Spleen (tissue), 11 donors: ENCODE data around the gene MUSK. TPM values are rescaled to one million over a fixed set of nuclear protein-coding genes. Genes with fewer than 3 reads are reported as not detected.

Experiments
- DNase-seq: peaks from one replicate; pipeline ENCODE4 v3.0.0-alpha.2; 2020
- H3K27ac ChIP-seq, 8 donors: fragments of 200-600 bp; sonication (generic) in 7 of 8; 1 replicate in 4 of 8; 2 replicates in 4 of 8; pipeline versions ENCODE4 v1.5.0 to v1.8.0; 2016 to 2021; ENCODE audit warnings: inconsistent platforms in 4 of 8, mild to moderate bottlenecking in 4 of 8, moderate library complexity in 1 of 8
- H3K27me3 ChIP-seq, 7 donors: fragments of 200-600 bp; sonication (generic) in 6 of 7; replicated peaks in 1 of 7; 1 replicate in 4 of 7; 2 replicates in 3 of 7; pipeline versions ENCODE4 v1.5.0 to v1.8.0; 2016 to 2021; ENCODE audit warnings: inconsistent platforms in 3 of 7, mild to moderate bottlenecking in 1 of 7
- H3K36me3 ChIP-seq, 6 donors: fragments of 200-600 bp; sonication (generic) in 5 of 6; 1 replicate in 4 of 6; 2 replicates in 2 of 6; pipeline versions ENCODE4 v1.5.0 to v1.8.0; 2016 to 2021; ENCODE audit warnings: inconsistent platforms in 2 of 6
- H3K4me1 ChIP-seq, 6 donors: fragments of 200-600 bp; sonication (generic) in 5 of 6; 1 replicate in 3 of 6; 2 replicates in 3 of 6; pipeline versions ENCODE4 v1.5.0 to v1.8.0; 2016 to 2021; ENCODE audit warnings: inconsistent platforms in 3 of 6
- H3K4me3 ChIP-seq, 8 donors: fragments of 200-600 bp; sonication (generic) in 7 of 8; 1 replicate in 4 of 8; 2 replicates in 4 of 8; pipeline versions ENCODE4 v1.5.0 to v1.8.0; 2016 to 2021; ENCODE audit warnings: inconsistent platforms in 4 of 8, mild to moderate bottlenecking in 4 of 8, moderate library complexity in 2 of 8
- H3K9me3 ChIP-seq, 8 donors: fragments of 200-600 bp; sonication (generic) in 7 of 8; 1 replicate in 4 of 8; 2 replicates in 4 of 8; pipeline versions ENCODE4 v1.5.0 to v1.8.0; 2016 to 2021; ENCODE audit warnings: inconsistent platforms in 4 of 8
- CTCF ChIP-seq, 11 experiments: fragments of 200-600 bp in 7 of 11; fragments of 450-650 bp in 4 of 11; sonication (generic) in 4 of 11; IDR thresholded peaks in 8 of 11; conservative IDR thresholded peaks in 3 of 11; 1 replicate in 7 of 11; 2 replicates in 4 of 11; pipeline versions ENCODE4 v1.4.0 to v1.8.0; 2016 to 2021; ENCODE audit warnings: antibody characterized with exemption in 11 of 11, inconsistent platforms in 4 of 11, mild to moderate bottlenecking in 1 of 11
- POLR2A ChIP-seq, 3 donors: fragments of 450-650 bp; IDR thresholded peaks; one replicate each; pipeline ENCODE4 v1.5.1; 2017; ENCODE audit warnings: antibody characterized with exemption in 3 of 3, mild to moderate bottlenecking in 1 of 3
- POLR2AphosphoS5 ChIP-seq, 3 donors: sonication (generic); formaldehyde crosslinking; IDR thresholded peaks; one replicate each; pipeline ENCODE4 v1.5.1; 2017; ENCODE audit warnings: antibody characterized with exemption in 3 of 3
- WGBS, 5 donors: extraction: QIAGEN DNeasy Blood & Tissue Kit in 3 of 5; methylation state at CpG; one replicate each; pipeline versions ENCODE4 v1.1.5 to v1.1.7; 2013 to 2018; 5-methylcytosine and 5-hydroxymethylcytosine counted together
- intact Hi-C: fragments of 100-400 bp; cut with DNase I; formaldehyde crosslinking; loops from one replicate; pipeline ENCODE4 v1.15.0; 2023; ENCODE audit warnings: low total_unique reads
- polyA plus RNA-seq, 3 donors: library from polyadenylated mRNA; stranded (reverse); fragments of 200-250 nt; gene quantifications; one replicate each; pipeline ENCODE4 v1.2.1, GENCODE V29; 2013
- total RNA-seq, 7 donors: library from RNA; depleted of rRNA in 3 of 7; stranded (reverse); fragments of >200 nt in 3 of 7; fragmentation: NEBNext Ultra II Directional in 4 of 7; extraction: Animal tissue kit (Norgen Biotek cat#: 25700) in 4 of 7; gene quantifications; one replicate each; pipeline versions ENCODE4 v1.1.0 to v1.2.1, GENCODE V29; 2016 to 2021
- donor health status: healthy with polysubstance abuse.
- donor health status: DM: no; HTN: no; CAD: no; lungs with moderate emphysema.
- donor health status: DM: no; HTN: no; CAD: no.
- donor health status: Bipolar disorder and iron deficiency.
- donor health status: healthy.
- donor health status: DM: no; HTN: no; CAD: no.
- donor health status: DM: yes; HTN: yes; CAD: no.

MUSK gene
- total and polyA plus RNA-seq, 10 donors: 0.03 to 0.94 (median 0.12) TPM; not detected in 4

GRCh38 chr9:110707419-110707818, 38.8 kb downstream of the MUSK start:
- H3K36me3 ChIP-seq: no peaks in the 10 kb centered on the region
- DNase-seq: no peak
- no peaks in the 10 kb centered on the region for H3K27me3 ChIP-seq
- H3K4me3 ChIP-seq: no peak overlapping the region
- H3K4me1 ChIP-seq: no peaks in the 10 kb centered on the region
- no peak overlapping the region for H3K27ac ChIP-seq
- intact Hi-C loops: no loop called here
- H3K9me3 ChIP-seq: no peaks in the 10 kb centered on the region
- TF ChIP-seq CTCF (IDR thresholded peaks at IDR 0.05 in 8 of 11, conservative IDR thresholded peaks at IDR 0.05 in 3 of 11) (no peak), POLR2AphosphoS5 (IDR thresholded peaks at IDR 0.05) (no peak), POLR2A (IDR thresholded peaks at IDR 0.05) (no peak)

- no peaks in the 10 kb centered on the region for H3K36me3 ChIP-seq
- no peaks in the 10 kb centered on the region for H3K4me1 ChIP-seq
- 75 to 91% (median 87%) methylated on average over 3 of the region's 3 CpGs for WGBS, 5 donors
- H3K27ac ChIP-seq: no peak overlapping the region
- no peaks in the 10 kb centered on the region for H3K27me3 ChIP-seq
- H3K4me3 ChIP-seq: no peak overlapping the region
- H3K9me3 ChIP-seq: peaks cover 0 to under 1% (median 0%) of the 10 kb centered on the region in 8 donors
- TF ChIP-seq POLR2AphosphoS5 (IDR thresholded peaks at IDR 0.05) (no peak), POLR2A (IDR thresholded peaks at IDR 0.05) (no peak)
- no peak for DNase-seq
- intact Hi-C loops: no loop called here
Measured at GRCh38 chr9:110710420-110710819, 41.8 kb downstream of the MUSK start.

GRCh38 chr9:110712955-110713354, 44.4 kb downstream of the MUSK start:
- Histone ChIP-seq H3K36me3 (no peaks in the 10 kb centered on the region), H3K9me3 (peaks cover 0 to 7% (median under 1%) of the 10 kb centered on the region in 8 donors), H3K4me1 (no peaks in the 10 kb centered on the region), H3K27me3 (peaks cover 0 to 2% (median 0%) of the 10 kb centered on the region in 7 donors), H3K27ac (no peak overlapping the region), H3K4me3 (no peak overlapping the region)
- DNase-seq: no peak
- TF ChIP-seq POLR2A (IDR thresholded peaks at IDR 0.05) (no peak), CTCF (IDR thresholded peaks at IDR 0.05 in 8 of 11, conservative IDR thresholded peaks at IDR 0.05 in 3 of 11) (no peak), POLR2AphosphoS5 (IDR thresholded peaks at IDR 0.05) (no peak)
- intact Hi-C loops: no loop called here
- 96 to 100% (median 100%) methylated on average over 1 of the region's 1 CpG for WGBS, 5 donors

GRCh38 chr9:110714314-110714713, 45.7 kb downstream of the MUSK start:
- no peak for DNase-seq
- WGBS, 5 donors: 60 to 77% (median 76%) methylated on average over 3 of the region's 3 CpGs
- intact Hi-C loops: no loop called here
- H3K9me3 ChIP-seq: peaks cover 0 to 21% (median 3%) of the 10 kb centered on the region in 8 donors
- H3K4me1 ChIP-seq: no peaks in the 10 kb centered on the region
- H3K36me3 ChIP-seq: no peaks in the 10 kb centered on the region
- no peak overlapping the region for H3K27ac ChIP-seq
- H3K4me3 ChIP-seq: no peak overlapping the region
- peaks cover 0 to 2% (median 0%) of the 10 kb centered on the region in 7 donors for H3K27me3 ChIP-seq
- no peak for TF ChIP-seq CTCF (IDR thresholded peaks at IDR 0.05 in 8 of 11, conservative IDR thresholded peaks at IDR 0.05 in 3 of 11)
- no peak for TF ChIP-seq POLR2A (IDR thresholded peaks at IDR 0.05)
- no peak for TF ChIP-seq POLR2AphosphoS5 (IDR thresholded peaks at IDR 0.05)

- H3K27ac ChIP-seq: no peak overlapping the region
- no peak for DNase-seq
- TF ChIP-seq POLR2AphosphoS5 (IDR thresholded peaks at IDR 0.05): no peak
- no peak for TF ChIP-seq CTCF (IDR thresholded peaks at IDR 0.05 in 8 of 11, conservative IDR thresholded peaks at IDR 0.05 in 3 of 11)
- TF ChIP-seq POLR2A (IDR thresholded peaks at IDR 0.05): no peak
- H3K4me3 ChIP-seq: no peak overlapping the region
- H3K36me3 ChIP-seq: no peaks in the 10 kb centered on the region
- H3K4me1 ChIP-seq: no peaks in the 10 kb centered on the region
- intact Hi-C loops: no loop called here
- H3K27me3 ChIP-seq: no peaks in the 10 kb centered on the region
- WGBS, 5 donors: 78 to 92% (median 86%) methylated on average over 1 of the region's 1 CpG
- H3K9me3 ChIP-seq: no peaks in the 10 kb centered on the region
Measured at GRCh38 chr9:110728058-110728457, 59.5 kb downstream of the MUSK start.
